ENCODE data around the gene TANK. TPM values are rescaled to one million over a fixed set of nuclear protein-coding genes. Genes with fewer than 3 reads are reported as not detected.

The TANK gene
- total and polyA plus RNA-seq, 2 of the 13 experiments (the other 11 are each of a cell fraction or from before 2014, with no cell fraction given) = 66.9 to 96.1 TPM

DNA sequence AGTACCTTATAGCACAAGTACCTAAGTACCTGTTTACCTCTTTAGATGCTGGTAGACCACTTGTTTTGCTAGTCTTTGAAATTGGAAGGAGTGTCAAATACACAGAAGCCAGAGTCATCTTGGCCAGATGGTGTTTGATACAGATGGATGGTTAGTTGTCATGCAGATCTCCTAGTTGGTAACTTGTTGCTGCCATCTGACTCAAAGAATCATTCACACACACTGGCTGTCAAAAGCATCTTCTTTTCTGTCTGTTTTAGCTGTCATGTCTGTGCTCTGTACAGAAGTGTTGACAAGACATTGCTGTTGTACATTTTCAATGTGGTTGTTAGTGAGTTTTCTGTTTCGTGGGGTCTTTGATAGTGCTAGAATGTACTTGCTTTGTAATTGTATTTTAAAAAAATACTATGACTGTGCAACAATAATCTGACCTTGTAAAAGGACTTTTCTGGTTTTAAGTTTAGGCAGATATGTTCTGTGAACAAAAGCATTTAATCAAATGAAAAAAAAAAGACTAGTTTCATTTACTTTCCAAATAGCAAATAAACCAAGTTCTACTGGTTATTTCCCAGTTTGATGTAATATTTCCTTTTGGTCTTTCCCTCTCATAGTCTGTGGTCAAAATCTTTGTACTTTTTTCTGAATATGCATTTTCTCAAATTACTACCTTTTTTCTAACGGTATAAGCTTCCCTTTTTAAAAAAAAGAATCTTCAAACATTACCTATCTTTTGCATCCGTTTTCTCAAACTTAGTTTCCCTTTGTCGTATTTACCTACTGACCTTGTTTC is 39.9 kb downstream of the TANK start:
- intact Hi-C loops (cut with micrococcal nuclease; ENCODE audit: unreplicated experiment) = no loop called here
- in situ Hi-C loops (cut with HindIII; ENCODE audit: extremely low pct_ligation_motif_present, low pct_unique_long_range_greater_than_20kb) = no loop called here
- H3K27ac ChIP-seq (ENCODE audit: extremely low read length, insufficient read depth, low read length) = no peak overlapping the region
- no peak overlapping the region for H3K9ac ChIP-seq (ENCODE audit: insufficient read depth, low read depth, low read length)
- H3K79me2 ChIP-seq (ENCODE audit: insufficient read depth, low read length) = peaks cover 4% of the 10 kb centered on the region
- H4K20me1 ChIP-seq (ENCODE audit: insufficient read depth, low read length) = 0 out of 2 replicates have a peak, but pooled peaks cover 8% of the 10 kb centered on the region
- ChIA-PET POLR2A (no interaction called here), CTCF (ENCODE audit: low intra/inter-chr PET ratio, low total read pairs) (no interaction called here)
- ATAC-seq (no peak), FAIRE-seq (no peak), DNase-seq (ENCODE audit: low spot score) (no peak)
- WGBS (ENCODE audit: low lambda C conversion rate) = 94% methylated on average over 4 of the region's 4 CpGs
- H3K27me3 ChIP-seq (ENCODE audit: control insufficient read depth in 1 of 2, insufficient read depth in 2 of 2, low read length in 2 of 2) = no peaks in the 10 kb centered on the region
- no peak overlapping the region for H3K4me3 ChIP-seq (replicated peaks in 1 of 3; ENCODE audit: insufficient read depth in 1 of 3, low read depth in 2 of 3, low read length in 3 of 3)
- H3K4me1 ChIP-seq (ENCODE audit: insufficient read depth, low read length) = no peaks in the 10 kb centered on the region
- no peak overlapping the region for H3K4me2 ChIP-seq (ENCODE audit: low read depth, low read length)
- BruUV-seq (replicated peaks) = no TSS peak
- peaks cover 6 to 52% of the 10 kb centered on the region in 2 experiments for H3K36me3 ChIP-seq (replicated peaks in 1 of 2; ENCODE audit: control insufficient read depth in 1 of 2, insufficient read depth in 2 of 2, low read length in 2 of 2)
- no peaks in the 10 kb centered on the region for H3K9me3 ChIP-seq (ENCODE audit: low read length)
- TF ChIP-seq ZNF383 (CRISPR knock-in tag; IDR thresholded peaks at IDR 0.05; ENCODE audit: borderline replicate concordance) (no peak), NCOA2 (CRISPR knock-in tag; IDR thresholded peaks at IDR 0.05) (no peak), CAMTA2 (CRISPR knock-in tag; IDR thresholded peaks at IDR 0.05; ENCODE audit: borderline replicate concordance) (no peak), ZC3H4 (CRISPR knock-in tag; IDR thresholded peaks at IDR 0.05; ENCODE audit: borderline replicate concordance) (no peak)
- TF ChIP-seq, protein P1, sequence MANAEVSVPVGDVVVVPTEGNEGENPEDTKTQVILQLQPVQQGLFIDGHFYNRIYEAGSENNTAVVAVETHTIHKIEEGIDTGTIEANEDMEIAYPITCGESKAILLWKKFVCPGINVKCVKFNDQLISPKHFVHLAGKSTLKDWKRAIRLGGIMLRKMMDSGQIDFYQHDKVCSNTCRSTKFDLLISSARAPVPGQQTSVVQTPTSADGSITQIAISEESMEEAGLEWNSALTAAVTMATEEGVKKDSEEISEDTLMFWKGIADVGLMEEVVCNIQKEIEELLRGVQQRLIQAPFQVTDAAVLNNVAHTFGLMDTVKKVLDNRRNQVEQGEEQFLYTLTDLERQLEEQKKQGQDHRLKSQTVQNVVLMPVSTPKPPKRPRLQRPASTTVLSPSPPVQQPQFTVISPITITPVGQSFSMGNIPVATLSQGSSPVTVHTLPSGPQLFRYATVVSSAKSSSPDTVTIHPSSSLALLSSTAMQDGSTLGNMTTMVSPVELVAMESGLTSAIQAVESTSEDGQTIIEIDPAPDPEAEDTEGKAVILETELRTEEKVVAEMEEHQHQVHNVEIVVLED (CRISPR knock-in tag; IDR thresholded peaks at IDR 0.05; ENCODE audit: borderline replicate concordance) = no peak
- no peak overlapping the region for H2AFZ ChIP-seq (ENCODE audit: low read length)

DNA sequence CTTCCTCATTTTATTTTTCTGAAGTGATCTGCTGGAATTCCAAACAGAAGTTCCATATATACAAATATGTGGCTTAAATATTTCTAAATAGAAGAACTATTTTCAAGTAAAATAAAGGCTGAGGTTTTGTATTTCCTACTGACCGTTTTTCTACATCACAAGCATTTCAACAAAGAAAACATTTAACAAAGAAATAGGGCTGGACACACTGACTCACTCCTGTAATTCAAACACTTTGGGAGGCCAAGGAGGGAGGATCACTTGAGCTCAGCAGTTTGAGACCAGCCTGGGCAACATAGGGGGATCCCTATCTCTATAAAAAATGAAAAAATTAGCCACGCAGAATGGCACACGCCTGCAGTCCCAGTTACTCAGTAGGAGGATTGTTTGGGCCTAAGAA is 44.6 kb downstream of the TANK start:
- Histone ChIP-seq H3K9ac (ENCODE audit: insufficient read depth, low read depth, low read length) (no peak overlapping the region), H3K79me2 (ENCODE audit: insufficient read depth, low read length) (peaks cover 3% of the 10 kb centered on the region), H2AFZ (ENCODE audit: low read length) (no peak overlapping the region), H3K27ac (ENCODE audit: extremely low read length, insufficient read depth, low read length) (no peak overlapping the region), H3K4me1 (ENCODE audit: insufficient read depth, low read length) (no peaks in the 10 kb centered on the region), H3K27me3 (ENCODE audit: control insufficient read depth in 1 of 2, insufficient read depth in 2 of 2, low read length in 2 of 2) (no peaks in the 10 kb centered on the region), H3K36me3 (replicated peaks in 1 of 2; ENCODE audit: control insufficient read depth in 1 of 2, insufficient read depth in 2 of 2, low read length in 2 of 2) (peaks cover 4 to 36% of the 10 kb centered on the region in 2 experiments), H3K9me3 (ENCODE audit: low read length) (no peaks in the 10 kb centered on the region), H3K4me3 (replicated peaks in 1 of 3; ENCODE audit: insufficient read depth in 1 of 3, low read depth in 2 of 3, low read length in 3 of 3) (no peak overlapping the region), H4K20me1 (ENCODE audit: insufficient read depth, low read length) (0 out of 2 replicates have a peak, but pooled peaks cover 8% of the 10 kb centered on the region), H3K4me2 (ENCODE audit: low read depth, low read length) (no peak overlapping the region)
- FAIRE-seq (no peak), DNase-seq (ENCODE audit: low spot score) (no peak), ATAC-seq (no peak)
- CTCF ChIA-PET (ENCODE audit: low intra/inter-chr PET ratio, low total read pairs) = no interaction called here
- no TSS peak for BruUV-seq (replicated peaks)
- POLR2A ChIA-PET = no interaction called here
- WGBS (ENCODE audit: low lambda C conversion rate) = 97% methylated on average over 3 of the region's 3 CpGs
- in situ Hi-C loops (cut with HindIII; ENCODE audit: extremely low pct_ligation_motif_present, low pct_unique_long_range_greater_than_20kb) (no loop called here), intact Hi-C loops (cut with micrococcal nuclease; ENCODE audit: unreplicated experiment) (no loop called here)
- TF ChIP-seq, protein P2, sequence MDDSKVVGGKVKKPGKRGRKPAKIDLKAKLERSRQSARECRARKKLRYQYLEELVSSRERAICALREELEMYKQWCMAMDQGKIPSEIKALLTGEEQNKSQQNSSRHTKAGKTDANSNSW (CRISPR knock-in tag; IDR thresholded peaks at IDR 0.05; ENCODE audit: borderline replicate concordance) = no peak
- no peak for TF ChIP-seq ZNF550 (CRISPR knock-in tag; IDR thresholded peaks at IDR 0.05; ENCODE audit: borderline replicate concordance)
- TF ChIP-seq, protein P3, sequence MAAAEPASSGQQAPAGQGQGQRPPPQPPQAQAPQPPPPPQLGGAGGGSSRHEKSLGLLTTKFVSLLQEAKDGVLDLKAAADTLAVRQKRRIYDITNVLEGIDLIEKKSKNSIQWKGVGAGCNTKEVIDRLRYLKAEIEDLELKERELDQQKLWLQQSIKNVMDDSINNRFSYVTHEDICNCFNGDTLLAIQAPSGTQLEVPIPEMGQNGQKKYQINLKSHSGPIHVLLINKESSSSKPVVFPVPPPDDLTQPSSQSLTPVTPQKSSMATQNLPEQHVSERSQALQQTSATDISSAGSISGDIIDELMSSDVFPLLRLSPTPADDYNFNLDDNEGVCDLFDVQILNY (CRISPR knock-in tag; conservative IDR thresholded peaks at IDR 0.05) = no peak
- TF ChIP-seq, protein P4, sequence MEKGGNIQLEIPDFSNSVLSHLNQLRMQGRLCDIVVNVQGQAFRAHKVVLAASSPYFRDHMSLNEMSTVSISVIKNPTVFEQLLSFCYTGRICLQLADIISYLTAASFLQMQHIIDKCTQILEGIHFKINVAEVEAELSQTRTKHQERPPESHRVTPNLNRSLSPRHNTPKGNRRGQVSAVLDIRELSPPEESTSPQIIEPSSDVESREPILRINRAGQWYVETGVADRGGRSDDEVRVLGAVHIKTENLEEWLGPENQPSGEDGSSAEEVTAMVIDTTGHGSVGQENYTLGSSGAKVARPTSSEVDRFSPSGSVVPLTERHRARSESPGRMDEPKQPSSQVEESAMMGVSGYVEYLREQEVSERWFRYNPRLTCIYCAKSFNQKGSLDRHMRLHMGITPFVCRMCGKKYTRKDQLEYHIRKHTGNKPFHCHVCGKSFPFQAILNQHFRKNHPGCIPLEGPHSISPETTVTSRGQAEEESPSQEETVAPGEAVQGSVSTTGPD (CRISPR knock-in tag; IDR thresholded peaks at IDR 0.05) = no peak

Data from HepG2 (cell line).